Testis (tissue), 2 donors: ENCODE results near the gene CCDC74B.

Source experiments
- POLR2A ChIP-seq: fragments of 450-650 bp; IDR thresholded peaks from one replicate; pipeline ENCODE4 v1.6.1; 2017; ENCODE audit warnings: antibody characterized with exemption, mild to moderate bottlenecking, moderate library complexity
- TF ChIP-seq, protein P1 (sequence below), 3 experiments: fragments of 450-650 bp in 2 of 3; fragments of 200-600 bp in 1 of 3; sonication (generic) in 1 of 3; IDR thresholded peaks; one replicate each; pipeline ENCODE4 v1.5.1; 2016 to 2019; ENCODE audit warnings: antibody characterized with exemption in 3 of 3, mild to moderate bottlenecking in 2 of 3, moderate library complexity in 1 of 3

DNA sequence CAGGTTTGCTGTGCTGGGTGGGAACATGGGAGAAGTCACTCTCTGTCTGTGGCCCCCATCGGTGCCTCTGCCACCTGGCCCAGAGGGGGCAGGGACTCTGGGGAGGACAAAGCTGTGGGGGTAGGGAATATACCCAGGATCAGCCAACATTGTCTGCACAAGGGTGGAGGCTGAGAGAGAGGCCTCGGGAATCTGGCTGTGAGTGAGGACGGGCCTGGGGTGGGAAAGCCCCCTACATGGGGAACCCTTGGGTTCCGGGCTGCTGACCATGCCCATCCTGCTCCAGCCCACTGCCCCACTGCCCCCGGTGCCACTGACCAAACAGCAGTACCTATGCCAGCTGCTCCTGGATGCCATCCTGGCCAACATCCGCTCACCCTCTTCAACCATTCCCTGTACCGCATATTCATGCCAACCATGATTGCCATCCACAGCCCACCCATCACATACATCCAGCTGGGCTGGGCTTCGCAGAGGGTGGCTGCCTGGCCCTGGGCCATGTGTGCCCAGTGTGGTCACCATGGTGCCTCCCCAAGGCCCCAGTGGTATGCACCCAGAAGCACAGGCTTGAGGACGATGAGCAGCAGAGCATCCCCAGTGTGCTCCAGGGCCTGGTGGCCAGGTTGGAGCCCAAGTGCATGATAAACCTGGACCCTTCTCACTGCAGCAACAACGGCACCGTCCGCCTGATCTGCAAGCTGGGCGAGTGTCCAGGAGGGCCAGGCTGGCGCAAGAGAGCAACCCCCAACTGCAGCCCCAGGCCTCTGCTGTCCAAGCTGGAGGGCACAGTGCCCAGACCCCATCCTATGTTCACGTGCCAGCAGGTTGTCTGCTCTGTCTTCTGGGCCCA, 9.0 kb downstream of the CCDC74B start:
- TF ChIP-seq, protein P1, sequence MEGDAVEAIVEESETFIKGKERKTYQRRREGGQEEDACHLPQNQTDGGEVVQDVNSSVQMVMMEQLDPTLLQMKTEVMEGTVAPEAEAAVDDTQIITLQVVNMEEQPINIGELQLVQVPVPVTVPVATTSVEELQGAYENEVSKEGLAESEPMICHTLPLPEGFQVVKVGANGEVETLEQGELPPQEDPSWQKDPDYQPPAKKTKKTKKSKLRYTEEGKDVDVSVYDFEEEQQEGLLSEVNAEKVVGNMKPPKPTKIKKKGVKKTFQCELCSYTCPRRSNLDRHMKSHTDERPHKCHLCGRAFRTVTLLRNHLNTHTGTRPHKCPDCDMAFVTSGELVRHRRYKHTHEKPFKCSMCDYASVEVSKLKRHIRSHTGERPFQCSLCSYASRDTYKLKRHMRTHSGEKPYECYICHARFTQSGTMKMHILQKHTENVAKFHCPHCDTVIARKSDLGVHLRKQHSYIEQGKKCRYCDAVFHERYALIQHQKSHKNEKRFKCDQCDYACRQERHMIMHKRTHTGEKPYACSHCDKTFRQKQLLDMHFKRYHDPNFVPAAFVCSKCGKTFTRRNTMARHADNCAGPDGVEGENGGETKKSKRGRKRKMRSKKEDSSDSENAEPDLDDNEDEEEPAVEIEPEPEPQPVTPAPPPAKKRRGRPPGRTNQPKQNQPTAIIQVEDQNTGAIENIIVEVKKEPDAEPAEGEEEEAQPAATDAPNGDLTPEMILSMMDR (IDR thresholded peaks at IDR 0.05) = no peak
- TF ChIP-seq POLR2A = no peak
